ENCODE measurements around the gene PWP2.
"Not testable (repeated sequence)": the region's sequence is repeated elsewhere in the genome, so short reads cannot be mapped to it uniquely, and the experiment has no call there.

DNA sequence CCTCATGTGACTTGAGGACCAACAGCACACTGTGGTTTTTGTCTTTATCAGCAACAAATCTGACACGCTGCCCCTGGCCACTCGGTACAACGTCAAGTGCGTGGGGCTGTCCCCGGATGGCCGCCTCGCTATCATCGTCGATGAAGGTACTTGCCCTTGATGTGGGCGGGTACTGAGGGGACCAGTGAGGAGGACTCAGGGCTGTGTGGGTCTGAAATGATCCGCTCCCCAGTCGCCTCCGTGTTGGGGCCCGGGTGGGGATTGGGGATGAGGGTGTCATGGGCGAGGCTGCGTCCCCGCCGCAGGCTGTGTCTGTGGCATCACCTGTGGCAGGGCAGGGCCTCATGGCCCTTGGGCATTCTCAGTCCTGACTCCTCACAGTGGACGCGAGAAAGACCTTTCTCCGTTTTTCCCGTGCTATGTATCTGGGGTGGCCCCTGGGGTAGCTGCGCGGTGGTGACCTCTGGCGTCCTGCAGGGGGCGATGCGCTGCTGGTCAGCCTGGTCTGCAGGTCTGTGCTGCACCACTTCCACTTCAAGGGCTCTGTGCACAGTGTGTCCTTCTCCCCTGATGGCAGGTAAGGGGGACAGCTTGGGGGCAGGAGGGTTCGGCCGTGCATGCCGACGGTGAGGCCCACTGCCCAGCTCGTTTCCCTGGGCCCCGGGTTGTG lies 6.6 kb downstream of the PWP2 start:
- TF ChIP-seq, protein P1, sequence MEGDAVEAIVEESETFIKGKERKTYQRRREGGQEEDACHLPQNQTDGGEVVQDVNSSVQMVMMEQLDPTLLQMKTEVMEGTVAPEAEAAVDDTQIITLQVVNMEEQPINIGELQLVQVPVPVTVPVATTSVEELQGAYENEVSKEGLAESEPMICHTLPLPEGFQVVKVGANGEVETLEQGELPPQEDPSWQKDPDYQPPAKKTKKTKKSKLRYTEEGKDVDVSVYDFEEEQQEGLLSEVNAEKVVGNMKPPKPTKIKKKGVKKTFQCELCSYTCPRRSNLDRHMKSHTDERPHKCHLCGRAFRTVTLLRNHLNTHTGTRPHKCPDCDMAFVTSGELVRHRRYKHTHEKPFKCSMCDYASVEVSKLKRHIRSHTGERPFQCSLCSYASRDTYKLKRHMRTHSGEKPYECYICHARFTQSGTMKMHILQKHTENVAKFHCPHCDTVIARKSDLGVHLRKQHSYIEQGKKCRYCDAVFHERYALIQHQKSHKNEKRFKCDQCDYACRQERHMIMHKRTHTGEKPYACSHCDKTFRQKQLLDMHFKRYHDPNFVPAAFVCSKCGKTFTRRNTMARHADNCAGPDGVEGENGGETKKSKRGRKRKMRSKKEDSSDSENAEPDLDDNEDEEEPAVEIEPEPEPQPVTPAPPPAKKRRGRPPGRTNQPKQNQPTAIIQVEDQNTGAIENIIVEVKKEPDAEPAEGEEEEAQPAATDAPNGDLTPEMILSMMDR (IDR thresholded peaks at IDR 0.05; ENCODE audit: borderline replicate concordance, extremely low read depth, low read length, poor library complexity, severe bottlenecking) = not testable (repeated sequence)
- not testable (repeated sequence) for TF ChIP-seq EZH2 (IDR thresholded peaks at IDR 0.05; ENCODE audit: borderline replicate concordance, low read depth, low read length, severe bottlenecking)
